HT-29 (cell line): ENCODE data around the gene MYO16. TPM values are rescaled to one million over a fixed set of nuclear protein-coding genes. Genes with fewer than 3 reads are reported as not detected.
"Not testable (repeated sequence)": the region's sequence is repeated elsewhere in the genome, so short reads cannot be mapped to it uniquely, and the experiment has no call there.

Source experiments
- DNase-seq: peaks from one replicate; pipeline ENCODE4 v3.0.0-alpha.2; 2015; ENCODE audit warnings: low spot score
- total RNA-seq: library from RNA; depleted of rRNA; stranded (reverse); fragments of >200 nt; shearing (Covaris generic); gene quantifications from 2 replicates; pipeline ENCODE4 v1.2.3, GENCODE V29; 2014

Gene MYO16
- total RNA-seq, 1 experiment from 2014 or later = not detected

DNA sequence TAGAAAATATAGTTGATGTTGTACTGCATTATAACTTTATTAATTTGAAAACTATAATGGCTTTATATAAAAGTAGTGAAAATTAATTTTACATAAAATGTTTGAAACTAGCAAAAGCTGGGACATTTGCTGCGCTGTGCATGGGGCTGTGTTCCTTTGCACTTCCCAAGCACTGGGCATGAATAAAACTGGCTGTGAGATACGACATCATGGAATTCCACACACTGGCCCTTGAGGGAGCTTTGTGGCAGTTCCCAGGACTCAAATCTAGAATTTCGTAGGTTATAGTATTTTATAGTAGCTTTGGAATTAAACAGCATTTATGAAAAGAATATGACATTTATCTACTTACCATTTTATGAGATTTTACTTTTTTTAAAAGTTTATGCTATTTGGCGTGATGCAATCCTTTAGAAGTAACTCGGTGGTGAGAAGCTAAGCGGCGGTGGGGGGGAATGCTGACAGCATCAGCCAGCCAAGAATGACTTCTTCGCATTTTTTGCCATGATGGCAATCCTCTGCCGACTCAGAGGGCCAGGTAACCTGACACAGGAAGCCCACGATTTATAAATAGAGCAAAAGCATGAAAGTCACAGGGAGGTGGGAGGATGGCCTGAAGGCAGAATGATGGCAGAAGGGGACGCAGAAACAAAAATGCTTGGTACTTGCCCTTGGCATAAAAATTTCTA lies 553.5 kb downstream of the MYO16 start:
- DNase-seq = no peak

DNA sequence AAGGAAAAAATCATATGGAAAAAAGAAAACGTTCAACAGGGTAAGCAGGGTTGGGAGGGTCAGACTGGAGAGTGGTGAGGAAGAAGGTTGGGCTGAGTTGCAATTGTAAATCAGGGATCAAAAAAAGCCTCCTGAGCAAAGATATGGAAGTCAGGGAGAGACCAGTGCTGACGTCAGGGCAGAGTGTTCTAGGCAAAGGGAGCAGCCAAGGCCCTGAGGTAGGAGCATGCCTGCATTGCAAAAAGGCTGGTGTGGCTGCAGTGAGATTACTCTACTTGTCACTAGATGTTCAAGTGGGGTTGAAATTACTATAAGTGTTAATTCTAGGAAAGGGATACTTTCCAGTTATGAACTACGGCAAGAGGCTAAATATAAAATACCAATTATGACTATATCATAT lies 562.0 kb downstream of the MYO16 start:
- no peak for DNase-seq

DNA sequence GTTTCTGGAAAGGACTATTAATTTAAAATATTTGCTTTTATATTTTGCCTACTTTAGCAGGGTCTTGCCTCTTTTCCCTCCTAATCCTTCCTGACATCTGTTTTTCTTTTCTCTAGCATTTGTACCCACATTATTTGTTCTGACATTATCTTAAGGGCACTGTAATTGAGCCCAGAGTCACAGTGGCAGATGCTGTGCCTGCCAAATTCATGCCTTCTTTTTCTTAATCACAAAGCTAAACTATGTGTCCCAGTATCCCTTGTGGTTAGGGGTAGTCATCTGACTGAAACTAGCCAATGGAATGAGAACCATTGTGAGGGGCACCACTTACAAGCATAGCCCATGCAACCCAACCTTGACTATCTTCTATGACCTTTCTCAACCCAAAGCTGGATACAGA lies 562.9 kb downstream of the MYO16 start:
- DNase-seq = no peak

GRCh38 chr13:109196948-109197347 lies 567.5 kb downstream of the MYO16 start:
- peak; percentile 38 for DNase-seq

DNA sequence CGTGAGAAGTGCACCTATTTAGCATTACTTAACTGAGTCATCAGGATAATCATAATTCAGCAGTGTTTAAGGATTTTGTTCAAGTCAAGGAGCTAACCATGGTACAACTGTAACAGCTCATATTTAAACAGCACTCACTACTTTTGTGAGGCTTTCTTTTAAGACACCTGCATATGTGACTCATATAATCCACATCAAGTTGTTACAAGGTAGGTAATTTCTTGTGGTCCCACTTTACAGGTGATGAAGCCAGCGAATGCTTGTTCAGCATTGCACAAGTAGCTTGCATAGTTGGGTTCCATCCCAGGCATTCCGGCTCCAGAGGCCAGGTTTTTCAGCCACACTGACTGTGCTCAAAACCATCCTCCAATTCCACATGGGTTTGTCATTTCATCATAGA lies 569.2 kb downstream of the MYO16 start:
- no peak for DNase-seq

DNA sequence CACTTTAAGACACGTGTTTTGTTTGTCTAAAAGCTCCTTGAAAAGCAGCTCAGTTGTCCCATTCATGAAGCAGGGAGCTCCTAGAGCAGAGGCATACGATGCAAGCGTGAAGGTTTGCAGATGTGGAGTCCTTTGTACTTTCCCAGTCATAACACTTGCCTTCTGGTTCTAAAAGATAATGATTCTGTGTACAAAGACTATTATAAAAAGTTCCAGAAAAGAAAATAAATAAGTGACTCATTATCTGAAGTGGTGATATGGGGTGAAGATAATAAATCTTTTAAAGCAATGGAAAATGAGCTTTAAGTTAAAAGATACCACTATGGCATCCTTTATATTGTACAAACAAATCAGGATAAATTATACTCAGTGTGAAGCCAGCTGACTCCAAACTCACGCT lies 569.9 kb downstream of the MYO16 start:
- no peak for DNase-seq

- DNase-seq = no peak
Observed at GRCh38 chr13:109200556-109200955, 571.1 kb downstream of the MYO16 start.

DNA sequence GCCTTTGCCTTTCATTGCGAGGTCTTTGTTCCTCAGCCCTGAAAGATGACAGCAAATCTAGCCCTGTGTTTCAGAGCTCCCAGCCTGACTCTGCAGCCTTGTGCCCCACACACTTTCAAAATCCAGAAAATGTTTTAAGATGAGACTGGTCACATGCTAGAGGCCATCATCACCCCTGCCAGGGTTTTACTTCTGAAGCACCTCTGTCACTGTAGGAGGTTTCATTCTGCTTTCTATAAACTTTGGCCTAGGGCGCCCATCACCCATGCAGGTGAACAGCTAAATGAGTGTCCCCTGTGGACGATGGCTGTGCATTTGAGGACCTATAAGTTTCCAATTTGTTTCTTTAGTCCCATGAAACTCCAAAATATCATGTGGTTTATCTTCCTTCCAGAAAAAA lies 574.2 kb downstream of the MYO16 start:
- DNase-seq = no peak

DNA sequence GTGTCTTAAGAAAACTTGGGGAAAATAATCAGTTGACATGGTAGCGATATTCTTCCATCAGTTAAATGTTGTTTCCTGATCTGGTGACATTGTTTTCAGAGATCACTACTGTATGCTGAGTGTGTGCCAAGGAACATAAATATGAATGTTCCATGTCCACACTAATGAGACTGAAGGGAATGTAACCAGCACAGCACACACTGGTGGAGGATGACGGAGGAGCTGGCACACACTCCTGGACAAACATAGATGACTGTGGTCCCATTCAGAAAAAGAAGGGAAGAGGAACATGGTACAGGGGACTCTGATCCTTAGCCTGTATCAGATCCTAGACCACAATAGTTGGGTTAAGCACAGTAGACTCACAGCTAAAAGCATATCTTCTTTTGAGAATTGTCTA lies 574.8 kb downstream of the MYO16 start:
- no peak for DNase-seq

GRCh38 chr13:109204657-109205056 lies 575.2 kb downstream of the MYO16 start:
- DNase-seq = no peak

DNA sequence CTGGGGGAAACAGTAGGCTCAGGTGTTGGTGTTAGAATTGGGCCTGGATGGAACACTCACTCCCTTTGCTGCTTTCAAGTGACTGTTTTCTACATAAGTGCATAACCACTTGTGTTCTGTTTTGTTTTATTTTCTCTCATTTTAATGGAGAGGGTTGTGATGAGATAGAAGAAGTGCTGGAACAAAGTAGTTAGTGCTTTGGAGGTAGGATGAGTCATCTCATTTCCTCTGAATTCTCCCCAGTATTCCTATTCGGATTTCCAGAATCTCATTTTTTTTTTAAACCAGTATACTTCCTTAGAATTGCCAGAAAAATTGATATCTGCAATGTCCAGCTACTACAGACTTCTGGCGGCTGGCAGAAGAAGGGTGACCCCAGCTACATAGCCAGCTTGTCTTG lies 575.9 kb downstream of the MYO16 start:
- DNase-seq = no peak

DNA sequence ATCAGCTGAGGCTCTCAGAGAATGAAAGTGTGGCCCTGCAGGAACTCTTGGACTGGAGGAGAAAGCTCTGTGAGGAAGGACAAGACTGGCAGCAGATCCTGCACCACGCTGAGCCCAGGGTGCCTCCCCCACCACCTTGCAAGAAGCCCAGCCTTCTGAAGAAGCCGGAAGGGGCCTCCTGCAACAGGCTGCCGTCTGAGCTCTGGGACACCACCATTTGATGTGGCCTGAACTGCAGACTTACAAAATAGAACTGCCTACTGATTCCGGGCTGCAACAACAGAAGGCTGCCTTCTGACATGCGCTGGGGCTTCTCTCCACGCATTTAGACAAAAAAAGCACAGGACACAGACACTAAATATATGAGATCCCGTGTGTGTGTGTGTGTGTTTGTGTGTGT lies 577.2 kb downstream of the MYO16 start:
- no peak for DNase-seq

DNA sequence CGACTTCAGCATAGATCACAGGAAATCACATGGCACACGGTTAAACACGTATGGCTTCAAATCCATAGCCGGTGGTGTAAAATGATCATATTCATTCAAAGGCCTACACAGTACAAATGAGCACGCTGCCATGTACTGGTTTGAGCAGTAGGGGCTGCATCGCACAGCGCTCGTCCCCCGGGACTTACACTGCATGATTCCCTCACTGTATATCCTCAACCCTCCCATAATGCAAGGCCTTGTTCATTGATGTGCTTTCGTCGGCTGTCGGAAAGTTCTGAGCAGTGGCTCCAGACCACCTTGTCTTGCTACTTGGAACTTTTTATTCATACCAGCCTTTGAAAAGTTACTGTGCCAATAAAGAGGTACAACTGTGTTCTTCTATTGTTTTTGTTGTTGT lies 578.2 kb downstream of the MYO16 start:
- no peak for DNase-seq

DNA sequence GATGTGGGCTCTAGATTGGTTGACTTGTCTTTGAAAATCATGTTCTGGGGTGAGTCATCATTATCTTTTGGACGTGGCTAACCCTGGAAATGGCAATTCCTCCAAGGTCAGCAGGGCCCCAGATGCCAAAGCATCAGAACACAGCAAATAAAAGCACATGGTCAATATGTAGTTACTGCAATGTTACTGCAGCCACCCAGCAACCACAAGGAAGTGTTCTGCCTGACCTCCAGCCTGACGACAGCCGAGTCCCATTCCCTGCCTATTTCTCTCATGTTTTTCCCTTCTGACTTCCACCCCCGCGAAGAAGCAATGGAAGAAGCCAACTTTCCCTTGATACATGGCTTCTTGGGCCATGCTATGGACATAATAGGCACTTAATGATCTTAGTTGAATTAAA lies 579.1 kb downstream of the MYO16 start:
- no peak for DNase-seq

DNA sequence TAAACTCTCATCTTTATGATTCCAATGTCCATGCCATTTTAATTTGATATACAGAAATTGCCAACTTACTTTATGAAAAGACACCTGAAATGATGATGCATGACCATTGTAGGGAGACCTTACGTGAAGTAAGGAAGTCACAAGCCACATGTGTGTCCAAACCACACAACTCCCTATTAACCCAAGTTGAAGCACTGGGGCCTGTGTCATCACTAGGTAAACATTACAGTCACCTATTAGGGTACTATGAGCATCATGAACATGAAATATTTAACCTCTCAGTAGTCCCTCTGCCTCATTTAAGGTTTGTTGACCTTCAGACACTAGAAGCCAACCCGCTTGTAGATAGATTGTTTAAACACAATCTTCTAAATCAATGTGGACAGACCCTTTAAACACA lies 580.1 kb downstream of the MYO16 start:
- no peak for DNase-seq

DNA sequence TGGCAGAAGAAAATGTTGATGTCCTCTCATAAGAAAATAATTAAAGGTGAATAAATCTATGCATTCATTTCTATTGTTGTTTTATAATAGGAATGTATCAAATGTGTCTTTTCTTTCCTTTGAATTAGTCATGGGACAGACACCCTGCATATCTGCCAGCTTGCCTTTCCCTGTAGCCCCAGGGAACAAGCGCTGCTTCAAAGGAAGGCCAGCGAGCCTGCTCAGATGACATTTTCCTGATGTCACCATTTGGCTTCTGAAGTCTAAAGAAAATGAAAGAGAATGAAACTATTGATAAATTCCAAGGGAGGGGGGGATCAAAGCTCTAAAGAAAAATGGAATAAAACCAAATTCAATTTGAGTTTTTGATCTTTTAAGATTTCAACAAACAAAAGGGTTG lies 582.2 kb downstream of the MYO16 start:
- no peak for DNase-seq

DNA sequence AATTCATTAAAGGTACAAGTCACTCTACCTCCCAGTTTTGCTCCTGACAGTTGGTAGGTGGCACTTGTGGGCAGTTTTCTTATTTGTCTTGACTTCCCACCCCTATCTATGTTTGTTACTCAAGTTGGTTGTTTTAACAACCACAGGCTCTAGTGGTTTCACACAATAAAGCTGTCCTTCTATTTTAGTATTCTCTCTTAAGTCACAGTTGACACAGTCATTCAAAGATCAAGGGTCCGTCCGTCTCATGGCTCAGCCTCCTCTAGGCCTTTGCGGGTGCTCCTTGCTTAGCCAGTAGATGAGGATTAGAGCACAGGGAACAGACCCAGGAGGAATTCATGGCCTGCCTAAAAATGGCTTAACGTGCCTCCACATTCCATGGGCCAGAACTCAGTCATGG lies 583.2 kb downstream of the MYO16 start:
- no peak for DNase-seq

DNA sequence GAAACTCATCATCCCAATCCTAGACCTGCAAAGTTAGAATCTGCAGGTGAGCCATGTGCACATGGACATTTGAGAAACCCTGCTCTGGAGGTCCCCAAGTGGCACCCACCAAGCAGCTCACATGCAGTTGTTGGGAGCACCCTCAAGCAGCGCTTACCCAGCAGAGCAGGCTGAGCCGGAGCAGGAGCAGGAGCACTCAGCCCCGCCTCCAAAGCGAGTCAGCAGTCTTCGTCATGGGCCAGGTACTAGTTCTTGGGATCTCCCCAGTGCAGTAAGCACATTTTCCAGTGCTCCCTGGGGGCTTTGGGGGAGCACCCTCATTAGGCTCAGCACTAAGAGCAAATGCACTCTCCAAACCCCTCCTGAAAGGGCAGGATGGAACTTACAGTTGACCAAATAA lies 584.3 kb downstream of the MYO16 start:
- DNase-seq = no peak

DNA sequence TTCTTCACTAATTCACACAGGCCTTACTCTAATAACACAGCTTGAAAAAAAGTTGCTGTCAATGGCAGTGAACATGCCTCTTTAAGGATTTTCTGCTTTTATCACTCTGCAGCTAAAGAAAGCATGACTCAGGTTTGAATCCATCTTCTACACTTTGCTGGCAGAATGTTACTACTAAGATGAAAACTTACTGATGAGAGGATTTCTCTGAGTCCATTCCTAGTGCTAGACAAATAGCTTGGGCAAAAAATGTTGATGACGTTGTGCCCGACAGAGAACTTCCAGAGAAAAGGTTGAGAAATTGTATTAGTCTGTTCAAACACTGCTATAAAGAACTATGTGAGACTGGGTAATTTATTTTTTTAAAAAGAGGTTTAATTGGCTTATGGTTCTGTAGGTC lies 585.0 kb downstream of the MYO16 start:
- DNase-seq = no peak

DNA sequence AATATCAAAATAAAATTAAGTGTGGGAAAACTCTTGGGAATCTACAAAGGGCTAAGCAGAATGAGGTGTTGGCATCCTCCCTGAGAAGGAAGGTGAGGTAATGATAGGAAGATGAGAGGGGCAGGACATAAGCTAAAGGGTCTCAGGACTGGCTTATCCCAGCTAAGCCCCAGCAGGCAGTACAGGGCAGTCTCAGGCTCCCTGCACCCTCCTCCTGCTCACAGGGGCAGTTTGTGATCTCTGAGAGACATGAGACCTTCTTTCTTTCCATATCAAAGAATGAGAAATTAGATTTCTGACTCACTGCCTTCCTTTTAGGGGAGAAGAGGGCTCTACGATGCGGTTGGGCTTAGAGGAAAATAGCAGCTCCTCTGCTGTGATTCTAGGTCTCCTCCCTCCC lies 586.0 kb downstream of the MYO16 start:
- DNase-seq = no peak

DNA sequence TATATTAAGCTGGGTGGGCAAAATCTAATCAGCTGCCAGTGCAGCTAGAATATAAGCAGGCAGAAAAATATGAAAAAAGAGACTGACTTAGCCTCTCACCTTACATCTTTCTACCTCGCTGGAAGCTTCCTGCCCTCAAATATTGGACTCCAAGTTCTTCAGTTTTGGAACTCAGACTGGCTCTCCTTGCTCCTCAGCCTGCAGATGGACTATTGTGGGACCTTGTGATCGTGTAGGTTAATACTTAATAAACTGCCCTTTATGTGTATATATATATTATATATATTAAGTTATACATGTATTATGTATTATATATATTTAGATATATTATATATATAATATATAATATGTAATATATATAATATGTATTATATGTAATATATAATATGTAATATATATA lies 588.1 kb downstream of the MYO16 start:
- not testable (repeated sequence) for DNase-seq

DNA sequence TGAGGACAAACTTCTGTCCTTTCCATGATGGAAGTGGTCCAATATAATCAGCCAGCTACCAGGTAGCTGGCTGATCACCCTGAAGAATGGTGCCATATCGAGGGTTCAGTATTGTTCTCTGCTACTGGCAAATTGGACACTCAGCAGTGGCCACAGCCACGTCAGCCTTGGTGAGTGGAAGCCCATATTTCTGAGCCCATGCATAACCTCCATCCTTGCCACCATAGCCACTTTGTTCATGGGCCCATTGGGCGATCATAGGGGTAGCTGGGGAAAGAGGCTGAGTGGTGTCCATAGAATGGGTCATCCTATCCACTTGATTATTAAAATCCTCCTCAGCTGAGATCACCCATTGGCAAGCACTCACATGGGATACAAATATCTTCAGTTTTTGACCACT lies 591.2 kb downstream of the MYO16 start:
- DNase-seq = no peak

GRCh38 chr13:109224033-109224432 lies 594.6 kb downstream of the MYO16 start:
- DNase-seq = no peak

DNA sequence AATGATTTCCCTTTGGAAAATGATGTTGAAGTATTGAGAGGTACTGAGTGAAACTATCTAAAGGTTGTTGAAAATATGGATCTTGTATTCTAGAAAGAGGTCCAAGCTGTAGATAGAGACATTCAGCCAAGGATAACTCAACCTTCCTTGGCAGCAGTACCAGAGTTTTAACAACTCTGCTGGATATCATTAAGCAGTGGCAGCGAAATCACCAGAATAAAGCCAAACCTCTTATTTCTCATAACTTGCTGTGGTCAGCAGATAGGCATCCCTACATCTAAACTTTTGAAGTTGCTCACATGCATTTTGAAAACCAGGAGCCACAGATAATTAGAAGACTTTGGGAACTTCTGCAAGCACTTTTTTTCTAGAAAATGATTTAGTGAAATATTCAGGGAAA lies 597.2 kb downstream of the MYO16 start:
- no peak for DNase-seq
